ENCODE measurements around the gene SCN1A. TPM values are rescaled to one million over a fixed set of nuclear protein-coding genes. Genes with fewer than 3 reads are reported as not detected.

The SCN1A gene
- total and polyA plus RNA-seq, 2 of the 13 experiments (the other 11 are each of a cell fraction or from before 2014, with no cell fraction given): 19.9 to 39.4 TPM

DNA sequence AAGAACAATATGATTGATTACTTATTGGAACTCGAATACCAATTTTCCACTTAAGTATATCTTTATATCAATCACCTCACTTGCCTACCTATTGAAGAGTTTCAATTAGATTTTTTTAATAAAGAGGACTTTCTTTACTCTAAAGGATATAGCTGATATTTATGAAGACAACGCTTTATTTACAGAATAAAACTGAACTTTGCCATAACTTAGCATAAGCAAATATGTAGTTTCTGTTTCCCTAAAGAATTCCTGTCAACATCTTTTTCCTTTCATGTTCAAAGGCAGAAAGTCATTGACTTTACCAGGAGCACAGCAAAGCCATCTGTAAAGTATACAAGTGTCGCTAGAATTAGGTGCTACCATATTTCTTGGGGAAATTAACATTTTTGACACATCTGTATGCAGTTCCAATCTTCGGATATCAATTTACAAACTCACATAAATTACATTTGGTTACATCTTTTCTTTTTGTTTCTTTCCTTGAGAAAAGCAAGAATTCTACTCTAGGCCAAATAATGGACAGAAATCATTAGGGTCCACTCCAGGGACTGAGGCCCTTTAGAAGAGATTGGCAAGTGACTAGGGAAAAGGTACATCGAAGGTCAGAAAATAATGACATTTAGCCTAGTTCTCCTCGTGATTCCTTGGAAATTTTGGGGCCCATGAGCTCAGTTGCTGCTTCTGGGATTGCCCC, 7.5 kb upstream of the SCN1A start (continued):
- TF ChIP-seq, protein P1, sequence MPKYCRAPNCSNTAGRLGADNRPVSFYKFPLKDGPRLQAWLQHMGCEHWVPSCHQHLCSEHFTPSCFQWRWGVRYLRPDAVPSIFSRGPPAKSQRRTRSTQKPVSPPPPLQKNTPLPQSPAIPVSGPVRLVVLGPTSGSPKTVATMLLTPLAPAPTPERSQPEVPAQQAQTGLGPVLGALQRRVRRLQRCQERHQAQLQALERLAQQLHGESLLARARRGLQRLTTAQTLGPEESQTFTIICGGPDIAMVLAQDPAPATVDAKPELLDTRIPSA (CRISPR knock-in tag; IDR thresholded peaks at IDR 0.05; ENCODE audit: borderline replicate concordance): no peak
- no peak for TF ChIP-seq NCOA5 (CRISPR knock-in tag; IDR thresholded peaks at IDR 0.05)
- TF ChIP-seq, protein P2, sequence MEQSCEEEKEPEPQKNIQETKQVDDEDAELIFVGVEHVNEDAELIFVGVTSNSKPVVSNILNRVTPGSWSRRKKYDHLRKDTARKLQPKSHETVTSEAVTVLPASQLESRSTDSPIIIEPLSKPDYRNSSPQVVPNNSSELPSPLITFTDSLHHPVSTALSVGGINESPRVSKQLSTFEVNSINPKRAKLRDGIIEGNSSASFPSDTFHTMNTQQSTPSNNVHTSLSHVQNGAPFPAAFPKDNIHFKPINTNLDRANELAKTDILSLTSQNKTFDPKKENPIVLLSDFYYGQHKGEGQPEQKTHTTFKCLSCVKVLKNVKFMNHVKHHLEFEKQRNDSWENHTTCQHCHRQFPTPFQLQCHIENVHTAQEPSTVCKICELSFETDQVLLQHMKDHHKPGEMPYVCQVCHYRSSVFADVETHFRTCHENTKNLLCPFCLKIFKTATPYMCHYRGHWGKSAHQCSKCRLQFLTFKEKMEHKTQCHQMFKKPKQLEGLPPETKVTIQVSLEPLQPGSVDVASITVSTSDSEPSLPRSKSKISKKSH (CRISPR knock-in tag; IDR thresholded peaks at IDR 0.05; ENCODE audit: borderline replicate concordance): no peak
- TF ChIP-seq ZNF703 (CRISPR knock-in tag; IDR thresholded peaks at IDR 0.05; ENCODE audit: borderline replicate concordance): no peak
- TF ChIP-seq AGO1 (IDR thresholded peaks at IDR 0.05; ENCODE audit: low read depth, low read length, poor library complexity, severe bottlenecking): no peak
- TF ChIP-seq ZNF629 (CRISPR knock-in tag; conservative IDR thresholded peaks at IDR 0.05): no peak
- TF ChIP-seq TCF7L2 (IDR thresholded peaks at IDR 0.05; ENCODE audit: low read depth, low read length): peak; percentile 60
- peak; percentile 85 for TF ChIP-seq HHEX (CRISPR knock-in tag; IDR thresholded peaks at IDR 0.05)
- no peak for TF ChIP-seq ZNF30 (CRISPR knock-in tag; IDR thresholded peaks at IDR 0.05)
- no peak for TF ChIP-seq CCDC6 (CRISPR knock-in tag; IDR thresholded peaks at IDR 0.05)
- TF ChIP-seq, protein P3, sequence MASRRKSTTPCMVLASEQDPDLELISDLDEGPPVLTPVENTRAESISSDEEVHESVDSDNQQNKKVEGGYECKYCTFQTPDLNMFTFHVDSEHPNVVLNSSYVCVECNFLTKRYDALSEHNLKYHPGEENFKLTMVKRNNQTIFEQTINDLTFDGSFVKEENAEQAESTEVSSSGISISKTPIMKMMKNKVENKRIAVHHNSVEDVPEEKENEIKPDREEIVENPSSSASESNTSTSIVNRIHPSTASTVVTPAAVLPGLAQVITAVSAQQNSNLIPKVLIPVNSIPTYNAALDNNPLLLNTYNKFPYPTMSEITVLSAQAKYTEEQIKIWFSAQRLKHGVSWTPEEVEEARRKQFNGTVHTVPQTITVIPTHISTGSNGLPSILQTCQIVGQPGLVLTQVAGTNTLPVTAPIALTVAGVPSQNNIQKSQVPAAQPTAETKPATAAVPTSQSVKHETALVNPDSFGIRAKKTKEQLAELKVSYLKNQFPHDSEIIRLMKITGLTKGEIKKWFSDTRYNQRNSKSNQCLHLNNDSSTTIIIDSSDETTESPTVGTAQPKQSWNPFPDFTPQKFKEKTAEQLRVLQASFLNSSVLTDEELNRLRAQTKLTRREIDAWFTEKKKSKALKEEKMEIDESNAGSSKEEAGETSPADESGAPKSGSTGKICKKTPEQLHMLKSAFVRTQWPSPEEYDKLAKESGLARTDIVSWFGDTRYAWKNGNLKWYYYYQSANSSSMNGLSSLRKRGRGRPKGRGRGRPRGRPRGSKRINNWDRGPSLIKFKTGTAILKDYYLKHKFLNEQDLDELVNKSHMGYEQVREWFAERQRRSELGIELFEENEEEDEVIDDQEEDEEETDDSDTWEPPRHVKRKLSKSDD (CRISPR knock-in tag; IDR thresholded peaks at IDR 0.05; ENCODE audit: low read depth): no peak
- TF ChIP-seq KAT7 (CRISPR knock-in tag; IDR thresholded peaks at IDR 0.05; ENCODE audit: borderline replicate concordance): peak; percentile 72; the same call in 1 of the 2 replicates
- TF ChIP-seq, protein P4, sequence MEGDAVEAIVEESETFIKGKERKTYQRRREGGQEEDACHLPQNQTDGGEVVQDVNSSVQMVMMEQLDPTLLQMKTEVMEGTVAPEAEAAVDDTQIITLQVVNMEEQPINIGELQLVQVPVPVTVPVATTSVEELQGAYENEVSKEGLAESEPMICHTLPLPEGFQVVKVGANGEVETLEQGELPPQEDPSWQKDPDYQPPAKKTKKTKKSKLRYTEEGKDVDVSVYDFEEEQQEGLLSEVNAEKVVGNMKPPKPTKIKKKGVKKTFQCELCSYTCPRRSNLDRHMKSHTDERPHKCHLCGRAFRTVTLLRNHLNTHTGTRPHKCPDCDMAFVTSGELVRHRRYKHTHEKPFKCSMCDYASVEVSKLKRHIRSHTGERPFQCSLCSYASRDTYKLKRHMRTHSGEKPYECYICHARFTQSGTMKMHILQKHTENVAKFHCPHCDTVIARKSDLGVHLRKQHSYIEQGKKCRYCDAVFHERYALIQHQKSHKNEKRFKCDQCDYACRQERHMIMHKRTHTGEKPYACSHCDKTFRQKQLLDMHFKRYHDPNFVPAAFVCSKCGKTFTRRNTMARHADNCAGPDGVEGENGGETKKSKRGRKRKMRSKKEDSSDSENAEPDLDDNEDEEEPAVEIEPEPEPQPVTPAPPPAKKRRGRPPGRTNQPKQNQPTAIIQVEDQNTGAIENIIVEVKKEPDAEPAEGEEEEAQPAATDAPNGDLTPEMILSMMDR (CRISPR knock-in tag; IDR thresholded peaks at IDR 0.05): no peak
- TF ChIP-seq SMAD9 (CRISPR knock-in tag; IDR thresholded peaks at IDR 0.05): no peak
- TF ChIP-seq, protein P5, sequence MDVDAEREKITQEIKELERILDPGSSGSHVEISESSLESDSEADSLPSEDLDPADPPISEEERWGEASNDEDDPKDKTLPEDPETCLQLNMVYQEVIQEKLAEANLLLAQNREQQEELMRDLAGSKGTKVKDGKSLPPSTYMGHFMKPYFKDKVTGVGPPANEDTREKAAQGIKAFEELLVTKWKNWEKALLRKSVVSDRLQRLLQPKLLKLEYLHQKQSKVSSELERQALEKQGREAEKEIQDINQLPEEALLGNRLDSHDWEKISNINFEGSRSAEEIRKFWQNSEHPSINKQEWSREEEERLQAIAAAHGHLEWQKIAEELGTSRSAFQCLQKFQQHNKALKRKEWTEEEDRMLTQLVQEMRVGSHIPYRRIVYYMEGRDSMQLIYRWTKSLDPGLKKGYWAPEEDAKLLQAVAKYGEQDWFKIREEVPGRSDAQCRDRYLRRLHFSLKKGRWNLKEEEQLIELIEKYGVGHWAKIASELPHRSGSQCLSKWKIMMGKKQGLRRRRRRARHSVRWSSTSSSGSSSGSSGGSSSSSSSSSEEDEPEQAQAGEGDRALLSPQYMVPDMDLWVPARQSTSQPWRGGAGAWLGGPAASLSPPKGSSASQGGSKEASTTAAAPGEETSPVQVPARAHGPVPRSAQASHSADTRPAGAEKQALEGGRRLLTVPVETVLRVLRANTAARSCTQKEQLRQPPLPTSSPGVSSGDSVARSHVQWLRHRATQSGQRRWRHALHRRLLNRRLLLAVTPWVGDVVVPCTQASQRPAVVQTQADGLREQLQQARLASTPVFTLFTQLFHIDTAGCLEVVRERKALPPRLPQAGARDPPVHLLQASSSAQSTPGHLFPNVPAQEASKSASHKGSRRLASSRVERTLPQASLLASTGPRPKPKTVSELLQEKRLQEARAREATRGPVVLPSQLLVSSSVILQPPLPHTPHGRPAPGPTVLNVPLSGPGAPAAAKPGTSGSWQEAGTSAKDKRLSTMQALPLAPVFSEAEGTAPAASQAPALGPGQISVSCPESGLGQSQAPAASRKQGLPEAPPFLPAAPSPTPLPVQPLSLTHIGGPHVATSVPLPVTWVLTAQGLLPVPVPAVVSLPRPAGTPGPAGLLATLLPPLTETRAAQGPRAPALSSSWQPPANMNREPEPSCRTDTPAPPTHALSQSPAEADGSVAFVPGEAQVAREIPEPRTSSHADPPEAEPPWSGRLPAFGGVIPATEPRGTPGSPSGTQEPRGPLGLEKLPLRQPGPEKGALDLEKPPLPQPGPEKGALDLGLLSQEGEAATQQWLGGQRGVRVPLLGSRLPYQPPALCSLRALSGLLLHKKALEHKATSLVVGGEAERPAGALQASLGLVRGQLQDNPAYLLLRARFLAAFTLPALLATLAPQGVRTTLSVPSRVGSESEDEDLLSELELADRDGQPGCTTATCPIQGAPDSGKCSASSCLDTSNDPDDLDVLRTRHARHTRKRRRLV (CRISPR knock-in tag; IDR thresholded peaks at IDR 0.05): no peak
- TF ChIP-seq HIVEP1 (CRISPR knock-in tag; IDR thresholded peaks at IDR 0.05): no peak
- no peak for TF ChIP-seq PHF8 (CRISPR knock-in tag; IDR thresholded peaks at IDR 0.05)
- TF ChIP-seq PPARG (CRISPR knock-in tag; conservative IDR thresholded peaks at IDR 0.05): peak; percentile 89
